ENCODE data around the gene STMN1.

DNA sequence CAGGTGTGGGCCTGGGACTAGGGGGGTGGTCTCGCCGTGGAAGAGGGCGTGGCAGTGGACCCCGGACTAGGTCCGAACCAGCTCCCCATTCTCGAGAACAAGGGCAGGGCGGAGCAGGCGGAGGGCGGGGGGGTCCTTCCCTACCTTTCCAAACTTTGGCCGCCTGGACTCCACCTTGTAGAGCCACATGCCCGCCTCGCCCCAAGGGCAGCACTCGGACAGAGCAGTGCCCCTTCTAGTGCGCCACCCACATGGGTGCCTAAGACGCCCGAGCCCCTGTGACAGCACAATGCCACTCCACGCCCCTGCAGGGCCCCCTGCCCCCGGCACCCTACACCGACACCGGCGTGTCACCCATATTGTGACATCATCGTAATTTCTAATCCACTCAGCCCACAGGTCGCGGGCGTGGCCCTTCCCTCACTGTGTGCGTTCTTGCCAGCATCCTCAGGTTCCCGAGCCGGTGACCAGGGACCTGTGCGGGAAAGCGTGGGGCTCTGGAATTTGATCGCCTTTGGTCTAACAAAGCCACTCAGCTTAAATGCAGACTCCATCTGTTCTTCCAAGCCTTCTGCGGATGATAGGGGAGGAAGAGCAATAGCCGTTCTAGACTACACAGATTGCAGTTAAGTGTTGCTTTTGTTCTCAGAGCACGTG is 553 bp upstream of the STMN1 start:
- no peak for TF ChIP-seq SP1 (CRISPR knock-in tag; conservative IDR thresholded peaks at IDR 0.05)
- TF ChIP-seq, protein P1, sequence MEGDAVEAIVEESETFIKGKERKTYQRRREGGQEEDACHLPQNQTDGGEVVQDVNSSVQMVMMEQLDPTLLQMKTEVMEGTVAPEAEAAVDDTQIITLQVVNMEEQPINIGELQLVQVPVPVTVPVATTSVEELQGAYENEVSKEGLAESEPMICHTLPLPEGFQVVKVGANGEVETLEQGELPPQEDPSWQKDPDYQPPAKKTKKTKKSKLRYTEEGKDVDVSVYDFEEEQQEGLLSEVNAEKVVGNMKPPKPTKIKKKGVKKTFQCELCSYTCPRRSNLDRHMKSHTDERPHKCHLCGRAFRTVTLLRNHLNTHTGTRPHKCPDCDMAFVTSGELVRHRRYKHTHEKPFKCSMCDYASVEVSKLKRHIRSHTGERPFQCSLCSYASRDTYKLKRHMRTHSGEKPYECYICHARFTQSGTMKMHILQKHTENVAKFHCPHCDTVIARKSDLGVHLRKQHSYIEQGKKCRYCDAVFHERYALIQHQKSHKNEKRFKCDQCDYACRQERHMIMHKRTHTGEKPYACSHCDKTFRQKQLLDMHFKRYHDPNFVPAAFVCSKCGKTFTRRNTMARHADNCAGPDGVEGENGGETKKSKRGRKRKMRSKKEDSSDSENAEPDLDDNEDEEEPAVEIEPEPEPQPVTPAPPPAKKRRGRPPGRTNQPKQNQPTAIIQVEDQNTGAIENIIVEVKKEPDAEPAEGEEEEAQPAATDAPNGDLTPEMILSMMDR (IDR thresholded peaks at IDR 0.05): no peak
- TF ChIP-seq, protein P2, sequence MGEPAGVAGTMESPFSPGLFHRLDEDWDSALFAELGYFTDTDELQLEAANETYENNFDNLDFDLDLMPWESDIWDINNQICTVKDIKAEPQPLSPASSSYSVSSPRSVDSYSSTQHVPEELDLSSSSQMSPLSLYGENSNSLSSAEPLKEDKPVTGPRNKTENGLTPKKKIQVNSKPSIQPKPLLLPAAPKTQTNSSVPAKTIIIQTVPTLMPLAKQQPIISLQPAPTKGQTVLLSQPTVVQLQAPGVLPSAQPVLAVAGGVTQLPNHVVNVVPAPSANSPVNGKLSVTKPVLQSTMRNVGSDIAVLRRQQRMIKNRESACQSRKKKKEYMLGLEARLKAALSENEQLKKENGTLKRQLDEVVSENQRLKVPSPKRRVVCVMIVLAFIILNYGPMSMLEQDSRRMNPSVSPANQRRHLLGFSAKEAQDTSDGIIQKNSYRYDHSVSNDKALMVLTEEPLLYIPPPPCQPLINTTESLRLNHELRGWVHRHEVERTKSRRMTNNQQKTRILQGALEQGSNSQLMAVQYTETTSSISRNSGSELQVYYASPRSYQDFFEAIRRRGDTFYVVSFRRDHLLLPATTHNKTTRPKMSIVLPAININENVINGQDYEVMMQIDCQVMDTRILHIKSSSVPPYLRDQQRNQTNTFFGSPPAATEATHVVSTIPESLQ (CRISPR knock-in tag; IDR thresholded peaks at IDR 0.05): no peak
- TF ChIP-seq, protein P3, sequence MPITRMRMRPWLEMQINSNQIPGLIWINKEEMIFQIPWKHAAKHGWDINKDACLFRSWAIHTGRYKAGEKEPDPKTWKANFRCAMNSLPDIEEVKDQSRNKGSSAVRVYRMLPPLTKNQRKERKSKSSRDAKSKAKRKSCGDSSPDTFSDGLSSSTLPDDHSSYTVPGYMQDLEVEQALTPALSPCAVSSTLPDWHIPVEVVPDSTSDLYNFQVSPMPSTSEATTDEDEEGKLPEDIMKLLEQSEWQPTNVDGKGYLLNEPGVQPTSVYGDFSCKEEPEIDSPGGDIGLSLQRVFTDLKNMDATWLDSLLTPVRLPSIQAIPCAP (CRISPR knock-in tag; IDR thresholded peaks at IDR 0.05): no peak
- peak; percentile 2; the same call in 1 of the 2 replicates for TF ChIP-seq E2F5 (CRISPR knock-in tag; IDR thresholded peaks at IDR 0.05)
- TF ChIP-seq JAZF1 (CRISPR knock-in tag; IDR thresholded peaks at IDR 0.05): no peak
- TF ChIP-seq E2F4 (CRISPR knock-in tag; IDR thresholded peaks at IDR 0.05; ENCODE audit: borderline replicate concordance, low read depth): no peak
